HepG2 (cell line): ENCODE results near the gene KIAA1217. TPM values are rescaled to one million over a fixed set of nuclear protein-coding genes. Genes with fewer than 3 reads are reported as not detected.

Source experiments
- ATAC-seq: fragments of 200-7000 bp; cut with Tn5 transposase; 3 replicates; pipeline ENCODE4 v1.9.1; 2020; ENCODE audit warnings: mild to moderate bottlenecking, moderate library complexity
- BruUV-seq: library from RNA; stranded (reverse); fragments of 400-500 nt; replicated peaks from 2 replicates; lab custom pipeline; 2021; lab: Mats Ljungman, UMichigan
- CTCF ChIA-PET: fragments of 300-600 bp; formaldehyde crosslinking; extraction: SDS; loops from one replicate; lab custom pipeline; 2021; ENCODE audit warnings: low total read pairs, inconsistent platforms, low intra/inter-chr PET ratio; lab: Yijun Ruan, JAX
- POLR2A ChIA-PET: fragments of 350-600 bp; sonication (Branson Sonifier 250); formaldehyde crosslinking; loops from one replicate; lab custom pipeline; 2020; ENCODE audit warnings: antibody characterized with exemption, inconsistent platforms; lab: Yijun Ruan, JAX
- DNase-seq: peaks from one replicate; pipeline ENCODE4 v3.0.0-alpha.2; 2015; ENCODE audit warnings: low spot score
- FAIRE-seq: peaks from 3 replicates; lab custom pipeline; 2011; peaks lifted over from hg19 to GRCh38; lab: Jason Lieb, UNC
- H2AFZ ChIP-seq: one replicate; pipeline ENCODE4 v1.6.1; 2011; ENCODE audit warnings: low read length, inconsistent platforms
- H3K27ac ChIP-seq: fragments of 300-600 bp; 3 replicates; pipeline ENCODE4 v1.8.0; 2011; ENCODE audit warnings: mixed run types, mild to moderate bottlenecking, mixed read lengths, low read length, inconsistent platforms; ENCODE audit not compliant: insufficient read depth; ENCODE audit errors: extremely low read length
- H3K27me3 ChIP-seq, 2 experiments: fragments of 200-600 bp in 1 of 2; 2 replicates in 1 of 2; 3 replicates in 1 of 2; pipeline versions ENCODE4 v1.6.0 to v1.8.0; 2011; ENCODE audit warnings: low read length in 2 of 2, mild to moderate bottlenecking in 2 of 2, moderate library complexity in 2 of 2, inconsistent platforms in 1 of 2; ENCODE audit not compliant: insufficient read depth in 2 of 2, control insufficient read depth in 1 of 2
- H3K36me3 ChIP-seq, 2 experiments: fragments of 200-600 bp in 1 of 2; replicated peaks in 1 of 2; 2 replicates in 1 of 2; 3 replicates in 1 of 2; pipeline versions ENCODE4 v1.5.1 to v1.8.0; 2011; ENCODE audit warnings: low read length in 2 of 2, inconsistent platforms in 1 of 2; ENCODE audit not compliant: insufficient read depth in 2 of 2, control insufficient read depth in 1 of 2
- H3K4me1 ChIP-seq: 2 replicates; pipeline ENCODE4 v1.5.1; 2012; ENCODE audit warnings: low read length, inconsistent platforms; ENCODE audit not compliant: insufficient read depth
- H3K4me2 ChIP-seq: 2 replicates; pipeline ENCODE4 v1.6.0; 2011; ENCODE audit warnings: low read depth, low read length, inconsistent platforms
- H3K4me3 ChIP-seq, 3 experiments: fragments of 200-600 bp in 1 of 3; sonication (generic), shearing (Covaris generic) in 1 of 3; replicated peaks in 1 of 3; 2 replicates each; pipeline ENCODE4 v1.5.1; 2011 to 2016; ENCODE audit warnings: low read length in 3 of 3, inconsistent platforms in 2 of 3, low read depth in 2 of 3, mild to moderate bottlenecking in 2 of 3, control low read depth in 1 of 3, mixed read lengths in 1 of 3; ENCODE audit not compliant: insufficient read depth in 1 of 3
- H3K79me2 ChIP-seq: one replicate; pipeline ENCODE4 v1.6.1; 2011; ENCODE audit warnings: low read length, inconsistent platforms; ENCODE audit not compliant: insufficient read depth
- H3K9ac ChIP-seq: 2 replicates; pipeline ENCODE4 v1.6.0; 2011; ENCODE audit warnings: mild to moderate bottlenecking, low read depth, low read length, inconsistent platforms; ENCODE audit not compliant: insufficient read depth
- H3K9me3 ChIP-seq: 2 replicates; pipeline ENCODE4 v1.5.1; 2012; ENCODE audit warnings: mild to moderate bottlenecking, low read length
- H4K20me1 ChIP-seq: 2 replicates; pipeline ENCODE4 v1.6.0; 2011; ENCODE audit warnings: inconsistent platforms, mild to moderate bottlenecking, low read length, moderate library complexity; ENCODE audit not compliant: insufficient read depth
- ETV6 ChIP-seq: sonication (generic); formaldehyde crosslinking; conservative IDR thresholded peaks from 2 replicates; pipeline ENCODE4 v1.4.0; 2020; ENCODE audit warnings: missing genetic modification reagents
- HOXA7 ChIP-seq: sonication (generic); formaldehyde crosslinking; IDR thresholded peaks from 2 replicates; pipeline ENCODE4 v1.8.1; 2022; ENCODE audit warnings: mild to moderate bottlenecking, missing genetic modification reagents, moderate library complexity
- JARID2 ChIP-seq: sonication (generic); formaldehyde crosslinking; IDR thresholded peaks from 2 replicates; pipeline ENCODE4 v1.8.1; 2023; ENCODE audit warnings: missing genetic modification reagents, inconsistent platforms; ENCODE audit not compliant: insufficient replicate concordance
- NONO ChIP-seq, 2 experiments: fragments of 450-650 bp in 1 of 2; sonication (generic) in 1 of 2; formaldehyde crosslinking in 1 of 2; IDR thresholded peaks in 1 of 2; conservative IDR thresholded peaks in 1 of 2; 2 replicates each; pipeline versions ENCODE4 v1.6.1 to v1.8.0; 2017 to 2022; ENCODE audit warnings: mild to moderate bottlenecking in 1 of 2, missing genetic modification reagents in 1 of 2, moderate library complexity in 1 of 2
- SP2 ChIP-seq: sonication (generic); formaldehyde crosslinking; IDR thresholded peaks from 2 replicates; pipeline ENCODE4 v1.5.1; 2020; ENCODE audit warnings: mild to moderate bottlenecking, missing genetic modification reagents
- ZMYM3 ChIP-seq: sonication (generic); formaldehyde crosslinking; IDR thresholded peaks from 2 replicates; pipeline ENCODE4 v1.5.1; 2020; ENCODE audit warnings: mild to moderate bottlenecking, missing genetic modification reagents
- ZNF773 ChIP-seq: sonication (generic); formaldehyde crosslinking; IDR thresholded peaks from 2 replicates; pipeline ENCODE4 v1.4.0; 2020; ENCODE audit warnings: missing genetic modification reagents, borderline replicate concordance
- WGBS: methylation state at CpG from one replicate; pipeline ENCODE4 v1.1.6; 2017; ENCODE audit warnings: low lambda C conversion rate; 5-methylcytosine and 5-hydroxymethylcytosine counted together
- in situ Hi-C: cut with HindIII; loops from 2 replicates; pipeline ENCODE4 v1.10.0; 2017; ENCODE audit warnings: low pct_unique_long_range_greater_than_20kb; ENCODE audit not compliant: extremely low pct_ligation_motif_present
- intact Hi-C: fragments of 100-400 bp; cut with micrococcal nuclease; formaldehyde crosslinking; loops from one replicate; pipeline ENCODE4 v1.10.0; 2022; ENCODE audit not compliant: unreplicated experiment
- polyA plus RNA-seq, 8 experiments: library from polyadenylated mRNA; depleted of rRNA in 3 of 8; stranded (reverse) in 7 of 8; unstranded in 1 of 8; fragments of >200 nt; fragmentation: Illumina TruSeq in 4 of 8; extraction: Trizol in 4 of 8; gene quantifications; 2 replicates each; pipeline versions ENCODE4 v1.2.1 to v1.2.3, GENCODE V29; 2011 to 2016; ENCODE audit warnings: low read depth in 4 of 8, missing spikeins in 1 of 8, mixed read lengths in 1 of 8; ENCODE audit not compliant: insufficient read depth in 1 of 8
- total RNA-seq, 5 experiments: library from RNA; depleted of rRNA; stranded (reverse); fragments of >200 nt; fragmentation: Illumina TruSeq; extraction: Trizol; gene quantifications; 2 replicates each; pipeline ENCODE4 v1.2.3, GENCODE V29; 2016; ENCODE audit warnings: low read depth in 1 of 5
- TF ChIP-seq, protein P1 (sequence below): sonication (generic); formaldehyde crosslinking; IDR thresholded peaks from 2 replicates; pipeline ENCODE4 v1.4.0; 2020; ENCODE audit warnings: mild to moderate bottlenecking, missing genetic modification reagents
- TF ChIP-seq, protein P2 (sequence below): IDR thresholded peaks from 2 replicates; pipeline ENCODE4 v1.6.1; 2012; ENCODE audit warnings: inconsistent platforms
- TF ChIP-seq, protein P3 (sequence below): sonication (generic); formaldehyde crosslinking; IDR thresholded peaks from one replicate; pipeline ENCODE4 v1.5.1; 2020; ENCODE audit warnings: mild to moderate bottlenecking, missing genetic modification reagents; ENCODE audit errors: not compliant biosample characterization

Gene KIAA1217
- total and polyA plus RNA-seq, 2 of the 13 experiments (the other 11 are each of a cell fraction or from before 2014, with no cell fraction given) = 4.6 to 10.9 TPM

DNA sequence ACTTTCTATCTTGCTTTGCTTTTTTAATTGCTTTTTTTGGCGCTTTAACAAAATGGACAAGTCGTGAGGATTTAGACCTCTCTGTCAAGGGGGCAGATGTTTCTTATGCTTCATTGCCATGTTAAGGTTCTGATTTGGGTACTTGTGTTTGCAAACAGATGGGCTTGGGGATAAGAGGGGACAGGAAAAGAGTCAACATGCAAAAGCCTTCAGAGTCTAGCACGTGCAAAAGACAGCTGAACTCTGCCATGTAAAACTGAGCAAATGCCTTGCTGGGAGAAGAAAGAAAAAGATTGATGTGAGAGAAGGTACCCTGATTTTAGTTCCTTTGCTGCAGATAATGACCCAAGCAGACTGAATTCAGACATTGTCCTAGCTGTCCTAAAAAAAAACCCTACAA, 173.1 kb downstream of the KIAA1217 start:
- Histone ChIP-seq H3K79me2 (no peaks in the 10 kb centered on the region), H3K4me3 (no peak overlapping the region), H3K9me3 (no peaks in the 10 kb centered on the region), H4K20me1 (no peaks in the 10 kb centered on the region), H2AFZ (no peak overlapping the region), H3K36me3 (peaks cover 3 to 7% of the 10 kb centered on the region in 2 experiments; a peak in 4 of 5 replicates), H3K9ac (no peak overlapping the region), H3K4me2 (no peak overlapping the region), H3K4me1 (peaks cover 15% of the 10 kb centered on the region), H3K27ac (no peak overlapping the region), H3K27me3 (no peaks in the 10 kb centered on the region)
- DNase-seq = no peak
- ATAC-seq = no peak
- in situ Hi-C loops = no loop called here
- ChIA-PET CTCF (no interaction called here), POLR2A (no interaction called here)
- no TSS peak for BruUV-seq
- TF ChIP-seq, protein P1, sequence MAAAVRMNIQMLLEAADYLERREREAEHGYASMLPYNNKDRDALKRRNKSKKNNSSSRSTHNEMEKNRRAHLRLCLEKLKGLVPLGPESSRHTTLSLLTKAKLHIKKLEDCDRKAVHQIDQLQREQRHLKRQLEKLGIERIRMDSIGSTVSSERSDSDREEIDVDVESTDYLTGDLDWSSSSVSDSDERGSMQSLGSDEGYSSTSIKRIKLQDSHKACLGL (CRISPR knock-in tag) = no peak
- no peak for TF ChIP-seq NONO (IDR thresholded peaks at IDR 0.05)
- no peak for TF ChIP-seq NONO (CRISPR knock-in tag; conservative IDR thresholded peaks at IDR 0.05)
- TF ChIP-seq, protein P2, sequence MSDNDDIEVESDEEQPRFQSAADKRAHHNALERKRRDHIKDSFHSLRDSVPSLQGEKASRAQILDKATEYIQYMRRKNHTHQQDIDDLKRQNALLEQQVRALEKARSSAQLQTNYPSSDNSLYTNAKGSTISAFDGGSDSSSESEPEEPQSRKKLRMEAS = no peak
- TF ChIP-seq ZMYM3 = no peak
- intact Hi-C loops = no loop called here
- 86% methylated on average over 3 of the region's 3 CpGs for WGBS
- no peak for FAIRE-seq

DNA sequence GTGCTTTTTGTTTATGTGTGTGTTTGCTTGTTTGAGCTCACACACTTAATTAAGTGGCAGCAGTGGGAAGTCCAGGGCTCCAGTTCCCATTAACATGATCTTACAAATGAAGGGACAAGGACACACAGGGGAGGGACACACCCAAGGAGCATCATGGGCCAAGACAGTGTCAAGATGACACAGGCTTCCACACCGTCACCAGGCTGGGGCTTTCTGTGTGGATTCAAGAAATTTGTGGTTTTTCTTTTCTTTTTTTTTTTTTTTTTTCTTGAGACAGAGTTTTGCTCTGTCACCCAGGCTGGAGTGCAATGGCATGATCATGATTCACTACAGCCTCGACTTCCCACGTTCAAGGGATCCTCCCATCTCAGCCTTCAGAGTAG, 173.6 kb downstream of the KIAA1217 start:
- no peaks in the 10 kb centered on the region for H4K20me1 ChIP-seq
- H3K27ac ChIP-seq = no peak overlapping the region
- no peak for DNase-seq
- in situ Hi-C loops (no loop called here), intact Hi-C loops (no loop called here)
- no peak for ATAC-seq
- BruUV-seq = no TSS peak
- H3K4me3 ChIP-seq = no peak overlapping the region
- H3K4me1 ChIP-seq = peaks cover 15% of the 10 kb centered on the region
- H3K9me3 ChIP-seq = no peaks in the 10 kb centered on the region
- H3K36me3 ChIP-seq = peaks cover 3 to 7% of the 10 kb centered on the region in 2 experiments; a peak in 4 of 5 replicates
- WGBS = 99% methylated on average over 3 of the region's 3 CpGs
- H3K27me3 ChIP-seq = no peaks in the 10 kb centered on the region
- H2AFZ ChIP-seq = no peak overlapping the region
- POLR2A ChIA-PET = no interaction called here
- CTCF ChIA-PET = no interaction called here
- no peak overlapping the region for H3K9ac ChIP-seq
- FAIRE-seq = no peak
- no peaks in the 10 kb centered on the region for H3K79me2 ChIP-seq
- H3K4me2 ChIP-seq = no peak overlapping the region
- TF ChIP-seq ZNF773 (CRISPR knock-in tag) (no peak), JARID2 (CRISPR knock-in tag) (no peak), SP2 (CRISPR knock-in tag) (no peak), HOXA7 (CRISPR knock-in tag) (no peak), ETV6 (CRISPR knock-in tag) (no peak)
- TF ChIP-seq, protein P3, sequence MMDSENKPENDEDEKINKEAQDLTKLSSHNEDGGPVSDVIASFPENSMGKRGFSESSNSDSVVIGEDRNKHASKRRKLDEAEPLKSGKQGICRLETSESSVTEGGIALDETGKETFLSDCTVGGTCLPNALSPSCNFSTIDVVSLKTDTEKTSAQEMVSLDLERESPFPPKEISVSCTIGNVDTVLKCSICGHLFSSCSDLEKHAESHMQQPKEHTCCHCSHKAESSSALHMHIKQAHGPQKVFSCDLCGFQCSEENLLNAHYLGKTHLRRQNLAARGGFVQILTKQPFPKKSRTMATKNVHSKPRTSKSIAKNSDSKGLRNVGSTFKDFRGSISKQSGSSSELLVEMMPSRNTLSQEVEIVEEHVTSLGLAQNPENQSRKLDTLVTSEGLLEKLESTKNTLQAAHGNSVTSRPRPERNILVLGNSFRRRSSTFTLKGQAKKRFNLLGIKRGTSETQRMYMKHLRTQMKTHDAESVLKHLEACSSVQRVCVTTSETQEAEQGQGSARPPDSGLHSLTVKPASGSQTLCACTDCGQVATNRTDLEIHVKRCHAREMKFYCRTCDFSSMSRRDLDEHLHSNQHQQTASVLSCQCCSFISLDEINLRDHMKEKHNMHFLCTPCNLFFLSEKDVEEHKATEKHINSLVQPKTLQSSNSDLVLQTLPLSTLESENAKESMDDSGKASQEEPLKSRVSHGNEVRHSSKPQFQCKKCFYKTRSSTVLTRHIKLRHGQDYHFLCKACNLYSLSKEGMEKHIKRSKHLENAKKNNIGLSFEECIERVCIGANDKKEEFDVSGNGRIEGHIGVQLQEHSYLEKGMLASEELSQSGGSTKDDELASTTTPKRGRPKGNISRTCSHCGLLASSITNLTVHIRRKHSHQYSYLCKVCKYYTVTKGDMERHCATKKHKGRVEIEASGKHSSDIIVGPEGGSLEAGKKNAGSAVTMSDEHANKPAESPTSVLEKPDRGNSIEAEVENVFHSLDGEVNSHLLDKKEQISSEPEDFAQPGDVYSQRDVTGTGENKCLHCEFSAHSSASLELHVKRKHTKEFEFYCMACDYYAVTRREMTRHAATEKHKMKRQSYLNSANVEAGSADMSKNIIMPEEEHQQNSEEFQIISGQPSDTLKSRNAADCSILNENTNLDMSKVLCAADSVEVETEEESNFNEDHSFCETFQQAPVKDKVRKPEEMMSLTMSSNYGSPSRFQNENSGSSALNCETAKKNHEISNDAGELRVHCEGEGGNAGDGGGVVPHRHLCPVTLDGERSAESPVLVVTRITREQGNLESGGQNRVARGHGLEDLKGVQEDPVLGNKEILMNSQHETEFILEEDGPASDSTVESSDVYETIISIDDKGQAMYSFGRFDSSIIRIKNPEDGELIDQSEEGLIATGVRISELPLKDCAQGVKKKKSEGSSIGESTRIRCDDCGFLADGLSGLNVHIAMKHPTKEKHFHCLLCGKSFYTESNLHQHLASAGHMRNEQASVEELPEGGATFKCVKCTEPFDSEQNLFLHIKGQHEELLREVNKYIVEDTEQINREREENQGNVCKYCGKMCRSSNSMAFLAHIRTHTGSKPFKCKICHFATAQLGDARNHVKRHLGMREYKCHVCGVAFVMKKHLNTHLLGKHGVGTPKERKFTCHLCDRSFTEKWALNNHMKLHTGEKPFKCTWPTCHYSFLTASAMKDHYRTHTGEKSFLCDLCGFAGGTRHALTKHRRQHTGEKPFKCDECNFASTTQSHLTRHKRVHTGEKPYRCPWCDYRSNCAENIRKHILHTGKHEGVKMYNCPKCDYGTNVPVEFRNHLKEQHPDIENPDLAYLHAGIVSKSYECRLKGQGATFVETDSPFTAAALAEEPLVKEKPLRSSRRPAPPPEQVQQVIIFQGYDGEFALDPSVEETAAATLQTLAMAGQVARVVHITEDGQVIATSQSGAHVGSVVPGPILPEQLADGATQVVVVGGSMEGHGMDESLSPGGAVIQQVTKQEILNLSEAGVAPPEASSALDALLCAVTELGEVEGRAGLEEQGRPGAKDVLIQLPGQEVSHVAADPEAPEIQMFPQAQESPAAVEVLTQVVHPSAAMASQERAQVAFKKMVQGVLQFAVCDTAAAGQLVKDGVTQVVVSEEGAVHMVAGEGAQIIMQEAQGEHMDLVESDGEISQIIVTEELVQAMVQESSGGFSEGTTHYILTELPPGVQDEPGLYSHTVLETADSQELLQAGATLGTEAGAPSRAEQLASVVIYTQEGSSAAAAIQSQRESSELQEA (CRISPR knock-in tag) = no peak
